Activated T-cell treated with anti-CD3 and anti-CD28 coated beads, Interleukin-2, amount 50 U/mL, for 72 hours (primary cell): ENCODE results near the gene MPC2. TPM values are rescaled to one million over a fixed set of nuclear protein-coding genes. Genes with fewer than 3 reads are reported as not detected.
"Not testable (repeated sequence)": the region's sequence is repeated elsewhere in the genome, so short reads cannot be mapped to it uniquely, and the experiment has no call there.

Source experiments
- ATAC-seq, 2 donors: fragments of 150-1000 bp; cut with Tn5 transposase; replicated peaks in 1 of 2; 2 replicates each; pipeline ENCODE4 v1.10.0; 2021; ENCODE audit warnings: moderate library complexity in 2 of 2, mild to moderate bottlenecking in 1 of 2
- DNase-seq, 2 donors: peaks; one replicate each; pipeline ENCODE4 v3.0.0; 2021 to 2022; ENCODE audit warnings: mixed read lengths in 1 of 2
- H3K27ac Mint-ChIP-seq: one replicate; pipeline ENCODE4 v1.8.0; 2022; ENCODE audit warnings: mild to moderate bottlenecking, moderate library complexity, mixed read lengths
- H3K27me3 Mint-ChIP-seq: one replicate; pipeline ENCODE4 v1.8.0; 2022; ENCODE audit warnings: low read depth, mixed read lengths
- H3K36me3 Mint-ChIP-seq, 2 donors: one replicate each; pipeline ENCODE4 v1.8.0; 2022; ENCODE audit warnings: mixed read lengths in 2 of 2, mild to moderate bottlenecking in 1 of 2; ENCODE audit not compliant: insufficient read depth in 2 of 2
- H3K4me1 Mint-ChIP-seq: one replicate; pipeline ENCODE4 v1.8.0; 2022; ENCODE audit warnings: low read depth, mixed read lengths
- H3K4me3 Mint-ChIP-seq, 2 donors: one replicate each; pipeline ENCODE4 v1.8.0; 2022; ENCODE audit warnings: mild to moderate bottlenecking in 2 of 2, mixed read lengths in 2 of 2, moderate library complexity in 2 of 2
- H3K9me3 Mint-ChIP-seq, 2 donors: one replicate each; pipeline ENCODE4 v1.8.0; 2022; ENCODE audit warnings: mixed read lengths in 2 of 2
- total RNA-seq, 2 donors: library from RNA; stranded (reverse); gene quantifications; one replicate each; pipeline ENCODE4 v1.2.3, GENCODE V29; 2022

The MPC2 gene
- total RNA-seq, 2 donors from 2014 or later = 66.3 to 71.6 TPM

GRCh38 chr1:167949785-167950184 lies 12.9 kb upstream of the MPC2 start:
- Mint-ChIP-seq H3K36me3 (peaks cover 3 to 7% of the 10 kb centered on the region in 2 donors), H3K4me1 (peaks cover 34% of the 10 kb centered on the region), H3K4me3 (no peak overlapping the region)

GRCh38 chr1:167947733-167948132 lies 10.9 kb upstream of the MPC2 start:
- H3K4me1 Mint-ChIP-seq = peaks cover 39% of the 10 kb centered on the region
- H3K27ac Mint-ChIP-seq = peak overlapping the region; percentile 25
- no peaks in the 10 kb centered on the region for H3K27me3 Mint-ChIP-seq
- ATAC-seq = no peak
- peaks cover 0 to 3% of the 10 kb centered on the region in 2 donors for H3K9me3 Mint-ChIP-seq
- H3K36me3 Mint-ChIP-seq = peaks cover 5 to 11% of the 10 kb centered on the region in 2 donors
- peak overlapping the region in 1 of 2 donors; percentile 20 for H3K4me3 Mint-ChIP-seq
- DNase-seq = no peak

More at GRCh38 chr1:167949785-167950184, 12.9 kb upstream of the MPC2 start:
- no peak for ATAC-seq
- no peak for DNase-seq
- Mint-ChIP-seq H3K9me3 (no peaks in the 10 kb centered on the region), H3K27me3 (no peaks in the 10 kb centered on the region), H3K27ac (no peak overlapping the region)

GRCh38 chr1:167943541-167943940 lies 6.7 kb upstream of the MPC2 start:
- Mint-ChIP-seq H3K4me3 (no peak overlapping the region), H3K27ac (no peak overlapping the region), H3K36me3 (peaks cover 3 to 8% of the 10 kb centered on the region in 2 donors), H3K4me1 (peaks cover 32% of the 10 kb centered on the region), H3K9me3 (peaks cover 0 to 3% of the 10 kb centered on the region in 2 donors), H3K27me3 (no peaks in the 10 kb centered on the region)
- no peak for DNase-seq
- ATAC-seq = no peak

GRCh38 chr1:167940264-167940663 lies 3.4 kb upstream of the MPC2 start:
- ATAC-seq = no peak
- peaks cover 0 to 3% of the 10 kb centered on the region in 2 donors for H3K9me3 Mint-ChIP-seq
- H3K36me3 Mint-ChIP-seq = peaks cover 7 to 10% of the 10 kb centered on the region in 2 donors
- no peak for DNase-seq
- peaks cover 21% of the 10 kb centered on the region for H3K4me1 Mint-ChIP-seq
- H3K4me3 Mint-ChIP-seq = no peak overlapping the region
- no peaks in the 10 kb centered on the region for H3K27me3 Mint-ChIP-seq
- H3K27ac Mint-ChIP-seq = no peak overlapping the region

GRCh38 chr1:167938080-167938636 lies 1.3 kb upstream of the MPC2 start:
- H3K9me3 Mint-ChIP-seq = no peaks in the 10 kb centered on the region
- no peaks in the 10 kb centered on the region for H3K27me3 Mint-ChIP-seq
- peaks cover 5 to 6% of the 10 kb centered on the region in 2 donors for H3K36me3 Mint-ChIP-seq
- H3K4me3 Mint-ChIP-seq = peak overlapping the region; percentile 88 to 91
- ATAC-seq = no peak
- peaks cover 31% of the 10 kb centered on the region for H3K4me1 Mint-ChIP-seq
- no peak for DNase-seq
- H3K27ac Mint-ChIP-seq = peak overlapping the region; percentile 96

GRCh38 chr1:167937709-167938010 lies 788 bp upstream of the MPC2 start:
- no peak for ATAC-seq
- no peak for DNase-seq
- H3K36me3 Mint-ChIP-seq = peaks cover 5 to 6% of the 10 kb centered on the region in 2 donors
- H3K4me1 Mint-ChIP-seq = peaks cover 36% of the 10 kb centered on the region
- peak overlapping the region; percentile 96 for H3K27ac Mint-ChIP-seq
- H3K9me3 Mint-ChIP-seq = no peaks in the 10 kb centered on the region
- peak overlapping the region; percentile 88 to 91 for H3K4me3 Mint-ChIP-seq
- no peaks in the 10 kb centered on the region for H3K27me3 Mint-ChIP-seq

- peaks cover 5 to 6% of the 10 kb centered on the region in 2 donors for H3K36me3 Mint-ChIP-seq
- no peaks in the 10 kb centered on the region for H3K27me3 Mint-ChIP-seq
- H3K4me1 Mint-ChIP-seq = peaks cover 41% of the 10 kb centered on the region
- peak within 1 kb of the TSS; percentile 98 for H3K27ac Mint-ChIP-seq
- no peaks in the 10 kb centered on the region for H3K9me3 Mint-ChIP-seq
- H3K4me3 Mint-ChIP-seq = peak within 1 kb of the TSS; percentile 88 to 91
- ATAC-seq (peak; percentile 83 to 84), DNase-seq (peak; percentile 97)
Observed at GRCh38 chr1:167936068-167936929, 573 bp downstream of the MPC2 start, which contains the start of gene DCAF6. TSS of gene DCAF6 (plus strand) at chr1:167936683. CDS start at chr1:167936912, 229 bp downstream.

- ATAC-seq (peak; percentile 16 to 23), DNase-seq (peak; percentile 53 to 58)
- peak overlapping the region; percentile 88 to 91 for H3K4me3 Mint-ChIP-seq
- H3K27ac Mint-ChIP-seq = peak overlapping the region; percentile 98
- H3K9me3 Mint-ChIP-seq = no peaks in the 10 kb centered on the region
- H3K36me3 Mint-ChIP-seq = peaks cover 5 to 6% of the 10 kb centered on the region in 2 donors
- H3K4me1 Mint-ChIP-seq = peaks cover 41% of the 10 kb centered on the region
- H3K27me3 Mint-ChIP-seq = no peaks in the 10 kb centered on the region
Observed at GRCh38 chr1:167935216-167936067, 1.4 kb downstream of the MPC2 start.

- Mint-ChIP-seq H3K4me1 (peaks cover 41% of the 10 kb centered on the region), H3K27me3 (no peaks in the 10 kb centered on the region), H3K9me3 (no peaks in the 10 kb centered on the region), H3K4me3 (peak overlapping the region; percentile 88 to 91), H3K36me3 (peaks cover 5 to 6% of the 10 kb centered on the region in 2 donors), H3K27ac (peak overlapping the region; percentile 85)
- ATAC-seq = no peak
- no peak for DNase-seq
Observed at GRCh38 chr1:167934426-167935215, 2.3 kb downstream of the MPC2 start.

GRCh38 chr1:167933788-167934187 lies 3.1 kb downstream of the MPC2 start:
- H3K27ac Mint-ChIP-seq = peak overlapping the region; percentile 2
- ATAC-seq = no peak
- peaks cover 41% of the 10 kb centered on the region for H3K4me1 Mint-ChIP-seq
- no peaks in the 10 kb centered on the region for H3K27me3 Mint-ChIP-seq
- no peak for DNase-seq
- H3K9me3 Mint-ChIP-seq = no peaks in the 10 kb centered on the region
- peak overlapping the region; percentile 88 to 91 for H3K4me3 Mint-ChIP-seq
- peaks cover 5 to 6% of the 10 kb centered on the region in 2 donors for H3K36me3 Mint-ChIP-seq

GRCh38 chr1:167929725-167930124 lies 7.1 kb downstream of the MPC2 start:
- Mint-ChIP-seq H3K27ac (no peak overlapping the region), H3K36me3 (no peaks in the 10 kb centered on the region), H3K4me1 (peaks cover 34% of the 10 kb centered on the region), H3K27me3 (no peaks in the 10 kb centered on the region), H3K9me3 (no peaks in the 10 kb centered on the region), H3K4me3 (no peak overlapping the region)
- DNase-seq = no peak
- no peak for ATAC-seq

- not testable (repeated sequence) for ATAC-seq, H3K4me3 Mint-ChIP-seq, H3K27me3 Mint-ChIP-seq, DNase-seq, H3K36me3 Mint-ChIP-seq, H3K27ac Mint-ChIP-seq, H3K9me3 Mint-ChIP-seq
- peaks cover 26% of the 10 kb centered on the region for H3K4me1 Mint-ChIP-seq
Observed at GRCh38 chr1:167928919-167929318, 8.0 kb downstream of the MPC2 start.
